Astrocyte (in vitro differentiated cells and primary cell): ENCODE results near the gene SDC4. TPM values are rescaled to one million over a fixed set of nuclear protein-coding genes. Genes with fewer than 3 reads are reported as not detected.

Experiments used
- DNase-seq: peaks from one replicate; pipeline ENCODE4 v3.0.0-alpha.2; 2010; ENCODE audit warnings: low read depth
- FAIRE-seq: peaks from 2 replicates; lab custom pipeline; 2011; peaks lifted over from hg19 to GRCh38; lab: Jason Lieb, UNC
- H2AFZ ChIP-seq: 2 replicates; pipeline ENCODE4 v1.6.0; 2012; ENCODE audit warnings: low read depth, low read length, inconsistent platforms
- H3K27ac ChIP-seq: 2 replicates; pipeline ENCODE4 v1.5.1; 2011; ENCODE audit warnings: low read depth, low read length, inconsistent platforms
- H3K27me3 ChIP-seq: 2 replicates; pipeline ENCODE4 v1.6.0; 2011; ENCODE audit warnings: low read length, inconsistent platforms; ENCODE audit not compliant: insufficient read depth
- H3K36me3 ChIP-seq: 2 replicates; pipeline ENCODE4 v1.5.1; 2011; ENCODE audit warnings: low read length, inconsistent platforms; ENCODE audit not compliant: insufficient read depth
- H3K4me1 ChIP-seq: 2 replicates; pipeline ENCODE4 v1.5.1; 2011; ENCODE audit warnings: low read length, inconsistent platforms; ENCODE audit not compliant: insufficient read depth
- H3K4me2 ChIP-seq: 2 replicates; pipeline ENCODE4 v1.6.0; 2012; ENCODE audit warnings: low read length, inconsistent platforms
- H3K4me3 ChIP-seq: 2 replicates; pipeline ENCODE4 v1.5.1; 2011; ENCODE audit warnings: low read depth, mild to moderate bottlenecking, low read length, inconsistent platforms; ENCODE audit not compliant: insufficient read depth
- H3K79me2 ChIP-seq: 2 replicates; pipeline ENCODE4 v1.6.0; 2012; ENCODE audit warnings: mild to moderate bottlenecking, low read length, inconsistent platforms; ENCODE audit not compliant: insufficient read depth
- H3K9ac ChIP-seq: 2 replicates; pipeline ENCODE4 v1.6.0; 2012; ENCODE audit warnings: mild to moderate bottlenecking, low read length, inconsistent platforms
- H3K9me3 ChIP-seq: 2 replicates; pipeline ENCODE4 v1.5.1; 2012; ENCODE audit warnings: low read depth, mild to moderate bottlenecking, low read length, inconsistent platforms; ENCODE audit not compliant: insufficient read depth
- H4K20me1 ChIP-seq: 2 replicates; pipeline ENCODE4 v1.6.0; 2012; ENCODE audit warnings: low read length, inconsistent platforms; ENCODE audit not compliant: insufficient read depth
- H3K27ac Mint-ChIP-seq: one replicate; pipeline ENCODE4 v1.8.0; 2021; ENCODE audit warnings: mild to moderate bottlenecking, mixed read lengths; ENCODE audit not compliant: unreplicated experiment
- H3K27me3 Mint-ChIP-seq: one replicate; pipeline ENCODE4 v1.8.0; 2021; ENCODE audit warnings: low read depth, mixed read lengths; ENCODE audit not compliant: unreplicated experiment
- H3K36me3 Mint-ChIP-seq: one replicate; pipeline ENCODE4 v1.8.0; 2021; ENCODE audit warnings: low read depth, mixed read lengths; ENCODE audit not compliant: unreplicated experiment
- H3K4me1 Mint-ChIP-seq: one replicate; pipeline ENCODE4 v1.8.0; 2021; ENCODE audit warnings: low read depth, mixed read lengths; ENCODE audit not compliant: unreplicated experiment
- H3K4me3 Mint-ChIP-seq: one replicate; pipeline ENCODE4 v1.8.0; 2021; ENCODE audit warnings: mild to moderate bottlenecking, moderate library complexity, mixed read lengths; ENCODE audit not compliant: unreplicated experiment
- H3K9me3 Mint-ChIP-seq: one replicate; pipeline ENCODE4 v1.8.0; 2021; ENCODE audit warnings: mild to moderate bottlenecking, mixed read lengths; ENCODE audit not compliant: unreplicated experiment
- CTCF ChIP-seq: IDR thresholded peaks from 2 replicates; pipeline ENCODE4 v1.5.1; 2011; ENCODE audit warnings: low read depth, mild to moderate bottlenecking, inconsistent platforms, low read length, moderate library complexity; ENCODE audit not compliant: insufficient read depth
- EZH2 ChIP-seq: IDR thresholded peaks from 2 replicates; pipeline ENCODE4 v1.6.1; 2012; ENCODE audit warnings: mild to moderate bottlenecking, low read length, inconsistent platforms; ENCODE audit not compliant: insufficient read depth
- total RNA-seq: library from RNA; stranded (reverse); gene quantifications from 2 replicates; pipeline ENCODE4 v1.2.1, GENCODE V29; 2021

The SDC4 gene
- total RNA-seq, 1 donor from 2014 or later: 135 TPM

- H3K4me3 Mint-ChIP-seq: no peak overlapping the region
- H3K4me1 ChIP-seq: no peaks in the 10 kb centered on the region
- H3K36me3 ChIP-seq: no peaks in the 10 kb centered on the region
- H2AFZ ChIP-seq: no peak overlapping the region
- no peaks in the 10 kb centered on the region for H3K4me1 Mint-ChIP-seq
- no peak overlapping the region for H3K27ac Mint-ChIP-seq
- TF ChIP-seq CTCF: no peak
- no peak for TF ChIP-seq EZH2
- DNase-seq: no peak
- no peak overlapping the region for H3K4me3 ChIP-seq
- no peaks in the 10 kb centered on the region for H3K79me2 ChIP-seq
- peaks cover 6% of the 10 kb centered on the region for H3K27me3 Mint-ChIP-seq
- H3K36me3 Mint-ChIP-seq: no peaks in the 10 kb centered on the region
- no peaks in the 10 kb centered on the region for H3K9me3 ChIP-seq
- H3K9ac ChIP-seq: no peak overlapping the region
- H4K20me1 ChIP-seq: no peaks in the 10 kb centered on the region
- H3K27ac ChIP-seq: no peak overlapping the region
- H3K4me2 ChIP-seq: no peak overlapping the region
- H3K27me3 ChIP-seq: peaks cover 3% of the 10 kb centered on the region
- FAIRE-seq: no peak
- H3K9me3 Mint-ChIP-seq: peaks cover 6% of the 10 kb centered on the region
Observed at GRCh38 chr20:45275338-45275737, 72.9 kb downstream of the SDC4 start.

Other genes with a start within 250 kb of the SDC4 start
- 2.2 and 2.3 TPM in 2 replicates for gene KCNS1, start 247.3 kb downstream of the SDC4 start, total RNA-seq
- not detected in 2 replicates for gene WFDC5, start 233.2 kb downstream of the SDC4 start, total RNA-seq
- not detected in 2 replicates for gene WFDC12, start 224.0 kb downstream of the SDC4 start, total RNA-seq
- not detected in 2 replicates for gene PI3, start 173.5 kb downstream of the SDC4 start, total RNA-seq
- not detected in 2 replicates for gene SEMG1, start 141.4 kb downstream of the SDC4 start, total RNA-seq
- gene SEMG2, start 127.1 kb downstream of the SDC4 start, total RNA-seq: not detected in 2 replicates
- 0.41 TPM in 1 of 2 replicates, not detected in the other for gene SLPI, start 93.9 kb downstream of the SDC4 start, total RNA-seq
- not detected in 2 replicates for gene RBPJL, start 41.6 kb downstream of the SDC4 start, total RNA-seq
- 0.19 and 0.20 TPM in 2 replicates for gene MATN4, start 40.1 kb downstream of the SDC4 start, total RNA-seq
- gene SYS1, start 14.7 kb upstream of the SDC4 start, total RNA-seq: 20.4 and 25.2 TPM in 2 replicates
- not detected in 2 replicates for gene TP53TG5, start 29.9 kb upstream of the SDC4 start, total RNA-seq
- 10.7 and 11.3 TPM in 2 replicates for gene DBNDD2, start 59.9 kb upstream of the SDC4 start, total RNA-seq
- gene PIGT, start 67.7 kb upstream of the SDC4 start, total RNA-seq: 83.7 and 91.4 TPM in 2 replicates
- 2.4 and 4.1 TPM in 2 replicates for gene WFDC2, start 121.3 kb upstream of the SDC4 start, total RNA-seq
- gene SPINT3, start 167.2 kb upstream of the SDC4 start, total RNA-seq: not detected in 2 replicates
- gene WFDC6, start 191.1 kb upstream of the SDC4 start, total RNA-seq: not detected in 2 replicates
- gene EPPIN, start 199.0 kb upstream of the SDC4 start, total RNA-seq: not detected in 2 replicates
- gene WFDC8, start 230.9 kb upstream of the SDC4 start, total RNA-seq: not detected in 2 replicates